Aorta (tissue), 5 donors: ENCODE measurements around the gene UBL4A. TPM values are rescaled to one million over a fixed set of nuclear protein-coding genes. Genes with fewer than 3 reads are reported as not detected.

Experiments
- ATAC-seq: fragments of 200-7000 bp; cut with Tn5 transposase; one replicate; pipeline ENCODE4 v1.9.1; 2022; ENCODE audit warnings: moderate library complexity; ENCODE audit not compliant: low FRiP score
- DNase-seq, 2 donors: peaks; one replicate each; pipeline ENCODE4 v3.0.0-alpha.2; 2020
- H3K27ac ChIP-seq, 2 donors: one replicate each; pipeline ENCODE4 v1.5.1; 2013; ENCODE audit warnings: low read length in 2 of 2, mild to moderate bottlenecking in 2 of 2, moderate library complexity in 2 of 2, control low read depth in 1 of 2, inconsistent platforms in 1 of 2, low read depth in 1 of 2
- H3K27me3 ChIP-seq, 2 donors: one replicate each; pipeline ENCODE4 v1.6.1; 2013; ENCODE audit warnings: control low read depth in 1 of 2, low read length in 1 of 2, mild to moderate bottlenecking in 1 of 2, moderate library complexity in 1 of 2; ENCODE audit not compliant: insufficient read depth in 2 of 2, control insufficient read depth in 1 of 2
- H3K36me3 ChIP-seq, 2 donors: one replicate each; pipeline ENCODE4 v1.6.1; 2013; ENCODE audit warnings: control low read depth in 1 of 2, low read length in 1 of 2, mild to moderate bottlenecking in 1 of 2; ENCODE audit not compliant: insufficient read depth in 2 of 2, control insufficient read depth in 1 of 2
- H3K4me1 ChIP-seq, 2 donors: one replicate each; pipeline ENCODE4 v1.6.1; 2013; ENCODE audit warnings: low read length in 2 of 2, control low read depth in 1 of 2, mild to moderate bottlenecking in 1 of 2, moderate library complexity in 1 of 2; ENCODE audit not compliant: insufficient read depth in 2 of 2, control insufficient read depth in 1 of 2
- H3K4me3 ChIP-seq, 2 donors: one replicate each; pipeline ENCODE4 v1.5.1; 2013; ENCODE audit warnings: low read length in 2 of 2, control low read depth in 1 of 2, mild to moderate bottlenecking in 1 of 2
- H3K9me3 ChIP-seq: one replicate; pipeline ENCODE4 v1.6.1; 2013; ENCODE audit warnings: mild to moderate bottlenecking, low read length; ENCODE audit not compliant: control insufficient read depth
- WGBS, 2 donors: extraction: QIAGEN DNeasy Blood & Tissue Kit; methylation state at CpG; one replicate each; pipeline ENCODE4 v1.1.7; 2013; 5-methylcytosine and 5-hydroxymethylcytosine counted together
- intact Hi-C, 2 donors: fragments of 100-400 bp; cut with DNase I; formaldehyde crosslinking; loops; one replicate each; pipeline versions ENCODE4 v1.14.2 to v1.15.0; 2022
- long read RNA-seq, 2 donors: library from polyadenylated mRNA; unstranded; transcript quantifications; one replicate each; pipeline ENCODE4 v2.0.0, GENCODE V29; 2020 to 2021
- polyA plus RNA-seq, 2 donors: library from polyadenylated mRNA; stranded (reverse); fragments of 200-250 nt; gene quantifications; one replicate each; pipeline ENCODE4 v1.2.3, GENCODE V29; 2013
- total RNA-seq, 2 donors: library from RNA; stranded (reverse); fragmentation: NEBNext Ultra II Directional; extraction: Animal tissue kit (Norgen Biotek cat#: 25700); gene quantifications; one replicate each; pipeline ENCODE4 v1.2.1, GENCODE V29; 2021
- donor health status: healthy with polysubstance abuse.
- donor health status: Bipolar disorder and iron deficiency.
- donor health status: DM: no; HTN: no; CAD: no.
- donor health status: DM: no; HTN: no; CAD: no.
- donor health status: DM: yes; HTN: yes; CAD: no.

UBL4A gene
- 10 to 100 TPM; 20.5 to 27.2 TPM for total RNA-seq
- polyA plus RNA-seq = 10 to 100 TPM; 24.3 to 26.6 TPM
- long read RNA-seq, donor 1, transcript UBL4A-205 (2 exons, 629 nt) = minor isoform, 8 of 181 reads
- long read RNA-seq, donor 1, transcript UBL4A-202 (4 exons, 2,382 nt) = major isoform, 162 of 181 reads
- long read RNA-seq, donor 1, partial matches to known transcripts = 6 of 181 reads
- long read RNA-seq, donor 1, other reads (novel, unspliced or antisense) = 5 of 181 reads
- long read RNA-seq, donor 2, transcript UBL4A-202 (4 exons, 2,382 nt) = major isoform, 42 of 50 reads
- long read RNA-seq, donor 2, partial matches to known transcripts = 1 of 50 reads
- long read RNA-seq, donor 2, other reads (novel, unspliced or antisense) = 4 of 50 reads

GRCh38 chrX:154486396-154487207 is at the start of gene UBL4A:
Gene UBL4A, minus strand, starts transcription at chrX:154486615. Its CDS starts 31 bp downstream, at chrX:154486584.
- Histone ChIP-seq H3K36me3 (no peaks in the 10 kb centered on the region), H3K4me1 (no peaks in the 10 kb centered on the region), H3K27ac (peak within 1 kb of the TSS in 1 of 2 donors; percentile 45), H3K4me3 (peak within 1 kb of the TSS; percentile 17 to 60), H3K9me3 (no peaks in the 10 kb centered on the region), H3K27me3 (peaks cover 0 to 1% of the 10 kb centered on the region in 2 donors)
- peak; percentile 55 for ATAC-seq
- WGBS, 2 donors = 1 to 43% methylated on average over 35 to 95 of the region's 95 CpGs
- peak; percentile 69 to 89 for DNase-seq
- intact Hi-C loops = no loop called here

GRCh38 chrX:154535892-154536291 is 49.5 kb upstream of the UBL4A start:
- WGBS, 2 donors = 83 to 85% methylated on average over 9 of the region's 9 CpGs
- ATAC-seq (no peak), DNase-seq (no peak)
- no peak overlapping the region for H3K27ac ChIP-seq
- intact Hi-C loops = loop anchor here (5.0 to 10.0 kb wide), 2 partner anchors 131 to 1579 kb away; partner anchors contain the start of gene DNASE1L1 (in 1 of the 2)
- no peak overlapping the region for H3K4me3 ChIP-seq
- no peaks in the 10 kb centered on the region for H3K9me3 ChIP-seq
- H3K36me3 ChIP-seq = no peaks in the 10 kb centered on the region
- H3K4me1 ChIP-seq = no peaks in the 10 kb centered on the region
- no peaks in the 10 kb centered on the region for H3K27me3 ChIP-seq

GRCh38 chrX:154534526-154535322 is 48.3 kb upstream of the UBL4A start:
- no peaks in the 10 kb centered on the region for H3K36me3 ChIP-seq
- H3K4me3 ChIP-seq = no peak overlapping the region
- H3K4me1 ChIP-seq = no peaks in the 10 kb centered on the region
- 11 to 21% methylated on average over 34 of the region's 34 CpGs for whole genome bisulfite sequencing, 2 donors
- H3K27ac ChIP-seq = peak overlapping the region in 1 of 2 donors; percentile 2
- no peaks in the 10 kb centered on the region for H3K9me3 ChIP-seq
- intact Hi-C loops = loop anchor here (5.0 to 10.0 kb wide), 3 partner anchors 130 to 1577 kb away; partner anchors contain the start of genes DNASE1L1 (in 1 of the 2) and RPL10 (in 1 of the 2)
- DNase-seq = peak; percentile 93 to 97
- H3K27me3 ChIP-seq = no peaks in the 10 kb centered on the region
- peak; percentile 94 for ATAC-seq

- WGBS, 2 donors = 91 to 95% methylated on average over 23 of the region's 23 CpGs
- Histone ChIP-seq H3K4me1 (no peaks in the 10 kb centered on the region), H3K27ac (no peak overlapping the region), H3K36me3 (no peaks in the 10 kb centered on the region), H3K9me3 (no peaks in the 10 kb centered on the region), H3K27me3 (no peaks in the 10 kb centered on the region), H3K4me3 (no peak overlapping the region)
- no peak for ATAC-seq
- DNase-seq = no peak
- intact Hi-C loops = loop anchor here (5.0 to 10.0 kb wide), 2 partner anchors 128 to 135 kb away; partner anchors contain the start of genes DNASE1L1 (in 1 of the 2) and RPL10 (in 1 of the 2)
Measured at GRCh38 chrX:154532690-154533089, 46.3 kb upstream of the UBL4A start.

GRCh38 chrX:154531626-154532025 is 45.2 kb upstream of the UBL4A start:
- WGBS, 2 donors = 5 to 46% methylated on average over 13 to 16 of the region's 16 CpGs
- H3K27ac ChIP-seq = peak overlapping the region in 1 of 2 donors; percentile 29
- DNase-seq (peak; percentile 81 to 89), ATAC-seq (peak; percentile 50)
- H3K4me1 ChIP-seq = no peaks in the 10 kb centered on the region
- no peaks in the 10 kb centered on the region for H3K27me3 ChIP-seq
- no peak overlapping the region for H3K4me3 ChIP-seq
- no peaks in the 10 kb centered on the region for H3K36me3 ChIP-seq
- intact Hi-C loops = loop anchor here (5.0 to 10.0 kb wide), 2 partner anchors 127 to 134 kb away; partner anchors contain the start of genes DNASE1L1 (in 1 of the 2) and RPL10 (in 1 of the 2)
- H3K9me3 ChIP-seq = no peaks in the 10 kb centered on the region

GRCh38 chrX:154530286-154530685 is 43.9 kb upstream of the UBL4A start:
- Histone ChIP-seq H3K27ac (peak overlapping the region in 1 of 2 donors; percentile 16), H3K9me3 (no peaks in the 10 kb centered on the region), H3K4me3 (no peak overlapping the region), H3K27me3 (no peaks in the 10 kb centered on the region), H3K36me3 (no peaks in the 10 kb centered on the region), H3K4me1 (no peaks in the 10 kb centered on the region)
- ATAC-seq = no peak
- 86 to 88% methylated on average over 11 of the region's 11 CpGs for WGBS, 2 donors
- intact Hi-C loops = loop anchor here (5.0 to 10.0 kb wide), 2 partner anchors 125 to 133 kb away; partner anchors contain the start of genes DNASE1L1 (in 1 of the 2) and RPL10 (in 1 of the 2)
- DNase-seq = no peak

- no peaks in the 10 kb centered on the region for H3K9me3 ChIP-seq
- H3K27me3 ChIP-seq = no peaks in the 10 kb centered on the region
- no peaks in the 10 kb centered on the region for H3K36me3 ChIP-seq
- ATAC-seq (no peak), DNase-seq (no peak)
- WGBS, 2 donors = 68 to 71% methylated on average over 6 of the region's 6 CpGs
- no peak overlapping the region for H3K27ac ChIP-seq
- intact Hi-C loops = no loop called here
- H3K4me3 ChIP-seq = no peak overlapping the region
- H3K4me1 ChIP-seq = no peaks in the 10 kb centered on the region
Measured at GRCh38 chrX:154529206-154529612, 42.8 kb upstream of the UBL4A start.
